PC-9 (cell line): ENCODE data around the gene CLSTN1.

Experiments used
- CTCF ChIP-seq: fragments of 200-600 bp; sonication (generic); conservative IDR thresholded peaks from 2 replicates; pipeline ENCODE4 v1.6.1; 2017; ENCODE audit warnings: mixed run types, antibody characterized with exemption, mild to moderate bottlenecking, moderate library complexity
- EZH2 ChIP-seq: fragments of 200-600 bp; sonication (generic); IDR thresholded peaks from 2 replicates; pipeline ENCODE4 v1.8.0; 2017; ENCODE audit warnings: antibody characterized with exemption, low read depth

DNA sequence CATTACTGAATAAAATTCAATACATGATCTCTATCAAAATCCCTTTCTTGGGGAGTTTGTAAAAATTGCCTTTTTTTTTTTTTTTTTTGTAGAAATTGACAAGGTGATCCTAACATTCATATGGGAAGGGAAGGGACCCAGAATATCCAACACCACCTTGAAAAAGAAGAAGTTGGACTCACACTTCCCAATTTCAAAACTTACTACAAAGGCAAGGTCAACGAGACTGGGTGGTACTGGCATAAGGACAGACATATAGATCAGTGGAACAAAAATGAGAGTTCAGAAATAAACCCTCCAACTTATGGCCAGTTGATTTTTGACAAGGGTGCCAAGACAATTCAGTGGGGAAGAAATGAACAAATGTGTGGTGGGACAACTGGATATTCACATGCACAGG is 31.4 kb upstream of the CLSTN1 start:
- TF ChIP-seq CTCF (no peak), EZH2 (no peak)
